ENCODE data around the gene ZNHIT6. TPM values are rescaled to one million over a fixed set of nuclear protein-coding genes. Genes with fewer than 3 reads are reported as not detected.

The ZNHIT6 gene
- total and polyA plus RNA-seq, 10 of the 15 experiments (the other 5 are each of a cell fraction or from before 2014, with no cell fraction given), result 12.8 to 32.0 (median 18.8) TPM

Other genes starting within 250 kb of the ZNHIT6 start
- not detected in 2 replicates for gene DDAH1, start 243.3 kb downstream of the ZNHIT6 start, total RNA-seq (2014; rRNA removed)
- not detected in 2 replicates for gene DDAH1, start 243.3 kb downstream of the ZNHIT6 start, total RNA-seq (2014; rRNA removed; fragmentation: Illumina TruSeq; extraction: Trizol)
- gene DDAH1, start 243.3 kb downstream of the ZNHIT6 start, total RNA-seq (2021), result 0.21 and 0.44 TPM in 2 replicates
- gene DDAH1, start 243.3 kb downstream of the ZNHIT6 start, polyA plus RNA-seq (2011; rRNA removed), result 0.88 and 1.1 TPM in 2 replicates
- not detected in 2 replicates for gene DDAH1, start 243.3 kb downstream of the ZNHIT6 start, polyA plus RNA-seq (2014; fragmentation: Illumina TruSeq; extraction: Trizol)
- gene DDAH1, start 243.3 kb downstream of the ZNHIT6 start, polyA plus RNA-seq (2014; fragmentation: Nextera tagmentation; extraction: Ambion mirVana), result not detected
- gene DDAH1, start 243.3 kb downstream of the ZNHIT6 start, polyA plus RNA-seq (2014; rRNA removed), result not detected in 2 replicates
- under 1 TPM; 0.07 to 0.10 TPM for gene DDAH1, start 243.3 kb downstream of the ZNHIT6 start, polyA plus RNA-seq (2016; fragmentation: Nextera tagmentation; extraction: Ambion mirVana)
- not detected in 2 replicates for gene CCN1, start 127.7 kb downstream of the ZNHIT6 start, total RNA-seq (2014; rRNA removed)
- gene CCN1, start 127.7 kb downstream of the ZNHIT6 start, total RNA-seq (2014; rRNA removed; fragmentation: Illumina TruSeq; extraction: Trizol), result not detected in 2 replicates
- gene CCN1, start 127.7 kb downstream of the ZNHIT6 start, total RNA-seq (2021), result 0.40 and 0.49 TPM in 2 replicates
- gene CCN1, start 127.7 kb downstream of the ZNHIT6 start, polyA plus RNA-seq (2011; rRNA removed), result not detected in 2 replicates
- not detected in 2 replicates for gene CCN1, start 127.7 kb downstream of the ZNHIT6 start, polyA plus RNA-seq (2014; fragmentation: Illumina TruSeq; extraction: Trizol)
- gene CCN1, start 127.7 kb downstream of the ZNHIT6 start, polyA plus RNA-seq (2014; fragmentation: Nextera tagmentation; extraction: Ambion mirVana), result not detected
- gene CCN1, start 127.7 kb downstream of the ZNHIT6 start, polyA plus RNA-seq (2014; rRNA removed), result not detected in 2 replicates
- under 1 TPM; 0.19 to 0.20 TPM for gene CCN1, start 127.7 kb downstream of the ZNHIT6 start, polyA plus RNA-seq (2016; fragmentation: Nextera tagmentation; extraction: Ambion mirVana)

All from GM12878 (cell line).